ENCODE results near the gene GNRHR. TPM values are rescaled to one million over a fixed set of nuclear protein-coding genes. Genes with fewer than 3 reads are reported as not detected.

GNRHR gene
- total RNA-seq, 6 experiments from 2014 or later: not detected

GRCh38 chr4:67696061-67696460 is 58.1 kb downstream of the GNRHR start:
- Histone ChIP-seq H3K4me3 (no peak overlapping the region), H3K27me3 (no peaks in the 10 kb centered on the region), H3K36me3 (no peaks in the 10 kb centered on the region), H3K4me1 (peaks cover 0 to 9% (median 4%) of the 10 kb centered on the region in 4 donors), H3K9me3 (no peaks in the 10 kb centered on the region), H3K27ac (no peak overlapping the region)
- ATAC-seq (no peak), DNase-seq (no peak)
- WGBS (ENCODE audit: insufficient coverage, low coverage, low lambda C conversion rate, missing lambda C conversion rate): 93% methylated on average over 2 of the region's 2 CpGs
- intact Hi-C loops (cut with DNase I): no loop called here
- TF ChIP-seq POLR2A (IDR thresholded peaks at IDR 0.05): no peak
- no peak for TF ChIP-seq CTCF (IDR thresholded peaks at IDR 0.05)

DNA sequence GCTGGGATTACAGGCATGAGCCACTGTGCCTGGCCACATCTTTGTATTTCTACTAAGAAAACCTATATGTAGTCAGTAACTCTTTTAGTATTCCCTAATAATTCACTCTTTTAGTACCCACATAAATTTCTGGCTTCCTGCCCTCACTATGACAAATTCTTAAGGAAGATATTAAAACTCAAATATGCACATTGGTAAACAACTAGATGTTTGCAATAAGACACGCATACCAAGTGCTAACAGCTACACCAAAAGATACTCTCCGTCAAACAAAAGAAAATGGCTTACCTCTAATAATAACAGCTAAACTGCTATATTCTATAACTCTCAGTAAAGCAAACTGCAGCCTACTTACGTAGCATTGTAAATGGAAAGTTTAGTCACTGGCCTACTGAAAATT is 59.5 kb downstream of the GNRHR start:
- ATAC-seq (no peak), DNase-seq (no peak)
- Histone ChIP-seq H3K27ac (no peak overlapping the region), H3K36me3 (peaks cover 0 to 1% (median 0%) of the 10 kb centered on the region in 4 donors), H3K27me3 (no peaks in the 10 kb centered on the region), H3K9me3 (no peaks in the 10 kb centered on the region), H3K4me3 (no peak overlapping the region), H3K4me1 (peaks cover 0 to 5% (median 3%) of the 10 kb centered on the region in 4 donors)
- TF ChIP-seq POLR2A (IDR thresholded peaks at IDR 0.05) (no peak), CTCF (IDR thresholded peaks at IDR 0.05) (no peak)
- WGBS (ENCODE audit: insufficient coverage, low coverage, low lambda C conversion rate, missing lambda C conversion rate): 95% methylated on average over 3 of the region's 3 CpGs
- intact Hi-C loops (cut with DNase I): no loop called here

GRCh38 chr4:67691328-67691727 is 62.9 kb downstream of the GNRHR start:
- H3K4me3 ChIP-seq: no peak overlapping the region
- no peak for DNase-seq
- intact Hi-C loops (cut with DNase I): no loop called here
- H3K4me1 ChIP-seq: no peaks in the 10 kb centered on the region
- H3K27ac ChIP-seq: no peak overlapping the region
- H3K27me3 ChIP-seq: no peaks in the 10 kb centered on the region
- ATAC-seq: no peak
- H3K36me3 ChIP-seq: peaks cover 0 to 1% (median 0%) of the 10 kb centered on the region in 4 donors
- no peaks in the 10 kb centered on the region for H3K9me3 ChIP-seq
- TF ChIP-seq POLR2A (IDR thresholded peaks at IDR 0.05) (no peak), CTCF (IDR thresholded peaks at IDR 0.05) (no peak)

Small RNA genes lying within 50 kb of the gene (small RNA-seq; reads per million reads assigned to genes)
- 0 reads per million in 2 experiments for gene RF00091

Other genes starting within 250 kb of the GNRHR start
- gene CENPC, start 208.9 kb downstream of the GNRHR start, total RNA-seq: 10 to 100 TPM in 1 of 6 experiments, 1 to 10 TPM in 5; 4.3 to 10.4 (median 6.8) TPM
- gene STAP1, start 195.7 kb downstream of the GNRHR start, total RNA-seq: not detected
- 10 to 100 TPM; 17.5 to 46.5 (median 24.7) TPM for gene UBA6, start 53.2 kb downstream of the GNRHR start, total RNA-seq
- gene TMPRSS11D, start 129.6 kb upstream of the GNRHR start, total RNA-seq: not detected
- gene TMPRSS11A, start 209.1 kb upstream of the GNRHR start, total RNA-seq: not detected

Data from right lobe of liver (tissue), 6 donors.